HG02763 (cell line): ENCODE results near the gene RBP3.

Experiments used
- ATAC-seq: cut with Tn5 transposase; IDR thresholded peaks from one replicate; pipeline ENCODE4 v1.9.1; 2021; ENCODE audit warnings: mild to moderate bottlenecking, moderate library complexity; ENCODE audit not compliant: unreplicated experiment

RBP3 gene

GRCh38 chr10:47354165-47354564 lies 6.0 kb downstream of the RBP3 start:
- no peak for ATAC-seq

GRCh38 chr10:47354900-47355299 lies 6.7 kb downstream of the RBP3 start:
- no peak for ATAC-seq

GRCh38 chr10:47356708-47357107 lies 8.5 kb downstream of the RBP3 start:
- ATAC-seq, result no peak

GRCh38 chr10:47357131-47357582 lies 9.0 kb downstream of the RBP3 start:
- ATAC-seq, result no peak

- ATAC-seq, result no peak
These were observed 9.7 kb downstream of the RBP3 start for GRCh38 chr10:47357911-47358310.

GRCh38 chr10:47358457-47358856 lies 10.3 kb downstream of the RBP3 start:
- ATAC-seq, result no peak

- no peak for ATAC-seq
These were observed 10.9 kb downstream of the RBP3 start for GRCh38 chr10:47359101-47359500.

- no peak for ATAC-seq
These were observed 11.7 kb downstream of the RBP3 start for GRCh38 chr10:47359626-47360418.

- ATAC-seq, result no peak
These were observed 12.4 kb downstream of the RBP3 start for GRCh38 chr10:47360419-47361040.

- ATAC-seq, result no peak
These were observed 13.1 kb downstream of the RBP3 start for GRCh38 chr10:47361293-47361692.

- no peak for ATAC-seq
These were observed 14.0 kb downstream of the RBP3 start for GRCh38 chr10:47362199-47362598.

- no peak for ATAC-seq
These were observed 15.6 kb downstream of the RBP3 start for GRCh38 chr10:47363781-47364180.

GRCh38 chr10:47364366-47364765 lies 16.2 kb downstream of the RBP3 start:
- no peak for ATAC-seq

GRCh38 chr10:47364911-47365310 lies 16.7 kb downstream of the RBP3 start:
- no peak for ATAC-seq

- no peak for ATAC-seq
These were observed 17.4 kb downstream of the RBP3 start for GRCh38 chr10:47365431-47366180.

GRCh38 chr10:47366181-47366631 lies 18.0 kb downstream of the RBP3 start:
- ATAC-seq, result no peak

- ATAC-seq, result no peak
These were observed 18.7 kb downstream of the RBP3 start for GRCh38 chr10:47366731-47367460.

GRCh38 chr10:47367646-47368045 lies 19.5 kb downstream of the RBP3 start:
- ATAC-seq, result no peak

- ATAC-seq, result no peak
These were observed 20.4 kb downstream of the RBP3 start for GRCh38 chr10:47368431-47369180.

- no peak for ATAC-seq
These were observed 21.2 kb downstream of the RBP3 start for GRCh38 chr10:47369251-47369894.
